GM21526 (cell line): ENCODE measurements around the gene CTCF.
"Not testable (repeated sequence)": the region's sequence is repeated elsewhere in the genome, so short reads cannot be mapped to it uniquely, and the experiment has no call there.

Experiments
- ATAC-seq: cut with Tn5 transposase; IDR thresholded peaks from one replicate; pipeline ENCODE4 v1.9.1; 2021; ENCODE audit warnings: moderate library complexity; ENCODE audit not compliant: unreplicated experiment, low FRiP score

Gene CTCF

DNA sequence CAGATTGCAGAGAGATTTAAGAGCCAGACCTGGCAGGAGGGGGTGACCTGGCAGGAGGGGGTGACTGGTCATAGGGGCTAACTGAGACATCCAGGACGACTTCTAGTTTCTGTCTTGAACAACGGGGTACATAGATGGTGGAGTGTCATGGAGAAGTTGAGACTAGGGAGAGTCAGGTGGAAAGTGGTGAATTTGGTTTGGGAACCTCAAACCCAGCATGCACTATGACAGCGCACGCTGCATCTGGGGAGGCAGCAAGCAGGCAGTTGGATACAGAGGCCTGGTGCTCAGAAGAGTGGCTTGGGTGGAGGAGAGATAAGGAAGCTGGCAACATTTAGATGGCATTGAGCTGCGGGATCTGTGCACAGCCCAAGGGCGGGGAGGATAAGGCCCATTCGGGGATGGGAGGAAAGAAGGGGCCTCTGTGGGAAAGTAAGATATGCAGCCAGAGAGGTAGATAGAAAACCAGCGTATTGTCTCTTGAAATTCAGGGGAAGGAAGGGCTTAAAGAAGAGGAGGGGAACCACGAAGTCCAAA, 29.2 kb upstream of the CTCF start:
- ATAC-seq: no peak

DNA sequence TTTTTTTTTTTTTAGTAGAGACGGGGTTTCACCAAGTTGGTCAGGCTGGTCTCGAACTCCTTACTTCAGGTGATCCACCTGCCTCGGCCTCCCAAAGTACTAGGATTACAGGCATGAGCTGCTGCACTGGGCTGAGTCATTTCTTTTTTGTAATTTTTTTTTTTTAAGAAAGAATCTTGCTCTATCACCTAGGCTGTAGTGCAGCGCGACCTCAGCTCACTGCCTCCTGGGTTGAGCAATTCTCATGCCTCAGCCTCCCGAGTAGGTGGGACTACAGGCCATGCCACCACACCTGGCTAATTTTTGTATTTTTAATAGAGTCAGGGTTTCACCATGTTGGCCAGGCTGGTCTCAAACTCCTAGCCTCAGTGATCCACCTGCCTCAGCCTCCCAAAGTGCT, 28.3 kb upstream of the CTCF start:
- ATAC-seq: not testable (repeated sequence)

DNA sequence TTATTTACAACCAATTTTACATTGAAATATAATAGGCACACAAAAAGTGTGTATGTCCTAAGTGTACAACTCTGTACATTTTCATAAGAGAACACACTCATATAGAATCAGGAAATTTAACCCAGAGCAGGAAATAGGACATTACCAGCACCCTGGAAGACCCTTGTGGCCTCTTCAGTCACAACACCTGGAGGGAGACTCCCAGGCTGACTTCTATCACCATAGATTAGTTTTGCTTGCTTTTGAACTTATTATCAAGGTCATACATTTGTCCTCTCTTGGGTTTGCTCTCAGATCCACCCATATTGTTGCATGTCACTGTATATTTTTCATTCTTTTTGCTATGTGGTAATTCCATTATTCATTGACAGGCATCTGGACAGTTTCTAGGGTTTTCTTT, 27.9 kb upstream of the CTCF start:
- no peak for ATAC-seq

DNA sequence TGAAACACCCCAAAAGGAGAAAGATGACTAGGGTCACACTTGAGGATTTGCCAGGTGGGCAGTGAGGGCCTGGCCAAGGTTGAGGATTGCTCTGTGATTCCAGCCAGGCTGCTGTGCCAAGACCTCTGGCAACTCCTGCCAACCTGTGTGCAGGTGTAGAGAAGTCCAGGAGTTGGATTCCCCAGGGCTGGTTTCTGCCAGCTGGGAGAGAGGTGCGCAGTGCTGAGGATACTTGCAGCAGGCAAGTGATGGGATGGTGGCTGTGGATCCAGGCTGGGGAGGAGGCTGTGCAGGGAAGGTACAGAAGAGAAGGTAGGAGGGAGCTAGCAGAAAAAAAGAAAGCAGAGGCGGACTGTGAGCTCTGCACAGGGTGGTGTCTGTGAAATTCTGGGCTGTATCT, 27.1 kb upstream of the CTCF start:
- ATAC-seq: no peak

DNA sequence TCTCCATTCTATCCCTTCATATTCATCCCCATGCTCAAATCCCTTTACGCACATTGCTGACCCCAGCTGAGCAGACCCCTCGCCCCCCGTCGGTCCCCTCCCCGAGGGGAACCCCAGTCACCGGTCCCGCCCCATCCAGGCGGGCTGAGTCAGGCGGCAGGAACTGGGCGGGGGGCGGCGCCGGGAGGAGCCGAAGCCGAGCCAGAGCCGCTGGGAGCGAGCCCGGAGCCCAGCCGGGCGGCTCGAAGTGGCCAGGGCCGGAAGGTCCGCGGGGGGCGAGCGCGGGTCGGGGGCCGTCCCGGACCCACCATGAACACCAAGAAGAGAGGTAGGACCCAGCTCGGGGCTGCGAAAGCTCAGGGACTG, 25.1 kb upstream of the CTCF start:
- no peak for ATAC-seq

DNA sequence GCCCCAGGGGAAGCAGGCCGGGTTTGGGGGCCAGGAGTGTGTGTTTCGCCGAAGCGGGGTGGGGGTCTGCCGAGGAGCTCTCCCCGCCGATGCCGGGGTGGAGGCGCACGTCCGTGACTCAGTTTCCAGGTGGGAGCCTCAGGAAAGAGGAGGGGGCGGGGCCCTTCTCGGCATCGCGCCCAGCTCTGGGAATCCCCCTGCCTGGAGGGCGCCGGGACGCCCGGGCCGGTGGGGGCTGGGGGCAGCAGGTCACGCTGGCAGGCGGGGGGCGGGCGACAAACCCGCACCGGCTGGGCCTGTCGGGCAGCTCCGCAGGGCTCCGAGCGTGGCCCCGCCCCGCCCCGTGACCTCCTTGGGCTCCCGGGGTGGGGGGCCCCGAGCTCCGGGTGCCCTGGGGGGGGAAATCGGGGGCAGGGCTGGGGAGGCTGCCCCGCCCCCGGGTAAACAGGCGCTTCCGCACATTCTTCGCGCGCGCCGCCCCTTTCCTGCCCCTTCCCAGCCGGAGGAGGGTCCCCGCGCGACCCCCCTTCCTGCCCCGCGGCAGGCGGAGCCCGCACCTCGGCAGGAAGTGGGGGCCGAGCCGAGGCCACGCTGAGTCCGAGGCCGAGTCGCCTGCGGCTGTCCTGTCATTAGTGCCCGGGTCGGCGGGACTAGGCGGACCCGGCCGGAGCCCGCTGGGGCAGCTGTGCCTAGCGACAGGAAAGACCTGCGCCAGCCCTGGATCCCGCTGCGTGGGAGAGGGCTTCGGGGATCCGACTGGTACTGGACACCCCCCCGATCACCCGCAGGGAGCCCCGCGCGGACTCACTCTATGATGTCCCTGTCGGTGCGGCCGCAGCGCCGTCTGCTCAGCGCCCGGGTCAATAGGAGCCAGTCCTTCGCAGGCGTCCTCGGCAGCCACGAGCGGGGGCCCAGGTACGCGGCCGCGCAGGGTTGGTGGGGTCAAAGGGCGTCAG, 24.4 kb upstream of the CTCF start:
- ATAC-seq: no peak

DNA sequence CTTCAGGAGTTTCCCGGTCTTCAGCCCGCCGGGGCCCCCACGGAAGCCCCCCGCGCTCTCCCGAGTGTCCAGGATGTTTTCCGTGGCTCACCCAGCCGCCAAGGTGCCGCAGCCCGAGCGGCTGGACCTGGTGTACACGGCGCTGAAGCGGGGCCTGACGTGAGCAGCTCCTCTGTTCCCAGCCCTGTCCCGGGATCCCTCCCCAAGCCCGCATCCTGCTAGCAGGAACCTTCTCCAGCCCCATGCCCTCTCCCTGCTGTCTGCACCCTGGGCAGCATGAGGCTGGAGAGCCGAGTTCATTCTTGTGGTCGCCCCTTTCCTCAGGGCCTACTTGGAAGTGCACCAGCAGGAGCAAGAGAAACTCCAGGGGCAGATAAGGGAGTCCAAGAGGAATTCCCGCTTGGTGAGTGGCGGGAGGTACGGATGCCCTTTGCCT, 23.6 kb upstream of the CTCF start:
- ATAC-seq: no peak

DNA sequence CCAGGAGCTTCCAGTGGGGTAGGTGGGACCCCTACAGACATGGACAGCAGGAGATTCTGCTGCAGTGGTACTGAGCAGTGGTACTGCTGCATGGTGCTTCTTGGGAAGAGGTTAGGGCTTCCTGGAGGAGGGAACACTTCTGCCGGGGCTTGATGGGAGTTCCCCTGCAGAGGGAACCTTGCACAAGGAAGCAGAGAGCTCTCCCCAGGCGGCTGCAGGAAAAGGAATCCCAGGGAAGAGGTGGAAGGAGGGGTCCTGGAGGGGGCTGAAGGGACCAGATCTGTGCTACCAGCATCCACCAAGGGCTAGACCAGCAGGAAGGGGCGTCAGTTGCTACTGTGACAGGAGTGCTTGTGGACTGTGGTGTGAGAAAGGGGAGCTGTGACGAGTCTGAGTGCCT, 23.1 kb upstream of the CTCF start:
- no peak for ATAC-seq

DNA sequence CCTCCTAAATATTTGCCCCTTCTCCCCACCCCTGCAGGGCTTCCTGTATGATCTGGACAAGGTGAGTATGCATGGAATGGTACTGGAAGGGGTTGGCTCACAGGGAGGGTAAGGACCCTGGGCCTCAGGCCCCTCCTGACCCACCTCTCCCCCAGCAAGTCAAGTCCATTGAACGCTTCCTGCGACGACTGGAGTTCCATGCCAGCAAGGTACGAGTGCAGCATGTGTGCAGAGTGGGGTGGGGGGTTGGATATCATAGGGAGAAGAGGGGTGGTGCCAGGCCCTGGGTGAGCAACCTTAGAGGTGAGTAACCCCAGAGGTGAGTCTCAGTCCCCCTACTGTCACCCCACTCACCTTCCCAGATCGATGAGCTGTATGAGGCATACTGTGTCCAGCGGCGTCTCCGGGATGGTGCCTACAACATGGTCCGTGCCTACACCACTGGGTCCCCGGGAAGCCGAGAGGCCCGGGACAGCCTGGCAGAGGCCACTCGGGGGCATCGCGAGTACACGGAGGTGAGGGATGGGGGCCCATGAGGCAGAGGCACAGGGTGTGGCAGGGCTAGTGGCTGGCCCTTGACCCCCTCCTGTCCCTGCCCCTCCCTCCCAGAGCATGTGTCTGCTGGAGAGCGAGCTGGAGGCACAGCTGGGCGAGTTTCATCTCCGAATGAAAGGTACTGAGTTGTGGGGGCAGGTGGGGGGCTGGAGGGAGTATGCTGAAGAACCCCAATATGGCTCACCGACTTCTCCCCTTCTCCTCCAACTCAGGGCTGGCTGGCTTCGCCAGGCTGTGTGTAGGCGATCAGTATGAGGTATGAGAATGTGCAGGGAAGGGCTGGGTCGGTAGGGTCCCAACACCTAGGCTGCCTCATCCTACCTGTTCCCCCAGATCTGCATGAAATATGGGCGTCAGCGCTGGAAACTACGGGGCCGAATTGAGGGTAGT, 22.4 kb upstream of the CTCF start:
- no peak for ATAC-seq

DNA sequence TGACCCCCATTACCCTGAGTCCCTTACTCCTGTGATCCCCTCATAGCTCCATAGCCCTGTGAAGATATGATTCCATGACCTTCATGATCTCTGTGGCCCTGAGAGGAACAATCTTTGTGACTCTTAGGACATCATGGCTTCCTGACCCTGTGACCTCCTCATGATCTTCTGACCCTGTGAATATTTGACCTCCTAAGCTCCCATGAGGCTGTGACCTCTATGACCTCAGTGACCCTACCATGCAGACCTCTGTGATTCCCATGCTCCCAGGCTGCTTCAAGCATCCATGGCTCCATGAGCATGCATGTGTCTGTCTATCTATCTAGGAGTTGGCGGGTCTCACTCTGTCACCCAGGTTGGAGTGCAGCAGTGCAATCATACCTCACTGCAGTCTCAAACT, 21.6 kb upstream of the CTCF start:
- ATAC-seq: no peak

DNA sequence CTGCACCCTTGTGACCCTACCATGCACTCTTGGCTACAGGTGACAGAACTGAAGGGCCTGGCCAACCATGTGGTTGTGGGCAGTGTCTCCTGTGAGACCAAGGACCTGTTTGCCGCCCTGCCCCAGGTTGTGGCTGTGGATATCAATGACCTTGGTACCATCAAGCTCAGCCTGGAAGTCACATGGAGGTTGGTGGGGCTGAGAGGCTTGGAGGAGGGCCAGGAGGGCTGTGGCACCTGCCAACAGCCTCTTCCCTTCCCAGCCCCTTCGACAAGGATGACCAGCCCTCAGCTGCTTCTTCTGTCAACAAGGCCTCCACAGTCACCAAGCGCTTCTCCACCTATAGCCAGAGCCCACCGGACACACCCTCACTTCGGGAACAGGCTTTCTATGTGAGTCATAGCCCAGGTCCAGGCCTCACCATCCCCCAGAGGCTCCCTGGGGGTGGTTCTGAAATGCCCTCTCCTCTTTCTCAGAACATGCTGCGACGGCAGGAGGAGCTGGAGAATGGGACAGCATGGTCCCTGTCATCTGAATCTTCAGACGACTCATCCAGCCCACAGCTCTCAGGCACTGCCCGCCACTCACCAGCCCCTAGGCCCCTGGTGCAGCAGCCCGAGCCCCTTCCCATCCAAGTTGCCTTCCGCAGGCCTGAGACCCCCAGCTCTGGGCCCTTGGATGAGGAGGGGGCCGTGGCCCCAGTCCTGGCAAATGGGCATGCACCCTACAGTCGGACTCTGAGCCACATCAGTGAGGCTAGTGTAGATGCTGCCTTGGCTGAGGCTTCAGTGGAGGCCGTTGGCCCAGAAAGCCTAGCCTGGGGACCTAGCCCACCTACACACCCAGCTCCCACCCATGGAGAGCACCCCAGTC, 20.7 kb upstream of the CTCF start:
- no peak for ATAC-seq

DNA sequence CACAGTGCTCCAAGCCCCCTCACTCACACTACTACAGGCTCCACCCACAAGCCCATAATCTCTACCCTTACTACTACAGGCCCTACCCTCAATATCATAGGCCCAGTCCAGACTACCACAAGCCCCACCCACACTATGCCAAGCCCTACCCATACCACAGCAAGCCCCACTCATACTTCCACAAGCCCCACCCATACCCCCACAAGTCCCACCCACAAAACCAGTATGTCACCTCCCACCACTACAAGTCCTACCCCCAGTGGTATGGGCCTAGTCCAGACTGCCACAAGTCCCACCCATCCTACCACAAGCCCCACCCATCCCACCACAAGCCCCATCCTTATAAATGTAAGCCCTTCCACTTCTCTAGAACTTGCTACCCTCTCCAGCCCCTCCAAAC, 19.9 kb upstream of the CTCF start:
- no peak for ATAC-seq

DNA sequence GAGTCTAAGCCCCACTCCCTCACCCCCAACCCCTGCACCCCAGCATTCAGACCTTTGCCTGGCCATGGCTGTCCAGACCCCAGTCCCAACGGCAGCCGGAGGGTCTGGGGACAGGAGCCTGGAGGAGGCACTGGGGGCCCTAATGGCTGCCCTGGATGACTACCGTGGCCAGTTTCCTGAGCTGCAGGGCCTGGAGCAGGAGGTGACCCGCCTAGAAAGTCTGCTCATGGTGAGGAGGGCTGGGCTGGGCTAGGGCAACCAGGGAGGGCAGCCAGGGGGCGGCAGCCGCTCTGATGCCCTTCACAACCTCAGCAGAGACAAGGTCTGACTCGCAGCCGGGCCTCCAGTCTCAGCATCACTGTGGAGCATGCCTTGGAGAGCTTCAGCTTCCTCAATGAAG, 19.3 kb upstream of the CTCF start:
- ATAC-seq: no peak

DNA sequence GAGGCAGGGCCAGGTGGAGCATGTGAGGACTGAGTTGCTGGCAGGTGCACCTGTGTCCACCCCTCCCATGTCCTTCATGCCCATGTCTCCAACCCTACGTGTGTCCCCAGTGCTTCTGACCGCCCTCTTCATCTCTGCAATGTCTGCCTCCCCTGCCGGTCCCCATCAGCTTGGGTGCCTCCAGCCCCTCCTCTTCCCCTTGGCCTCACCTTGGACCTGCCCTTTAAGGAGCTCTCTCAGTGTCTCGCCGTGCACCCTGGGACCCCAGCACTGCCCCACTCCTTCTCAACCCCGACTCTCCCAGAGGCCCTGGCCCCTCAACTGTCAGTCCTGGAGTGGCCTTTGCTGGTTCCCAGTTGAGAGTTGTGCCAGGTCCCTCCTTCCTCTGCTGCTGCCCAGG, 18.7 kb upstream of the CTCF start:
- no peak for ATAC-seq

DNA sequence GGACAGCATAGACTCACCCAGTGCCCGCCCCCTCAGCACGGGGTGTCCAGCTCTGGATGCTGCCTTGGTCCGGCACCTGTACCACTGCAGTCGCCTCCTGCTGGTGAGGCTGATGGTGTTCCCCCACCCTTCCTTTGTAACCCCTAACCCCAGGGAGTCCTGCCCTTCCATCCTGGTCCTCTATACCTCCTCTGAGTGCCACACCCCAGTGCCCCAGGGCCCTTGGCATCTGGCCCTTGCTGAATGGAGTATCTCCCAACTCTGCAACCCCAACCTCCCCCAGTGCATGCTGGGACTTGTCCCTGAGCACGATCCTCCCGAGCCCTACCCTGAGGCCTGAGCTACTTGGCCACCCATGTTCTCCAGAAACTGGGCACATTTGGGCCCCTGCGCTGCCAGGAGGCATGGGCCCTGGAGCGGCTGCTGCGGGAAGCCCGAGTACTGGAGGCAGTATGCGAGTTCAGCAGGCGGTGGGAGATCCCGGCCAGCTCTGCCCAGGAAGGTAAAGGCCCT, 17.9 kb upstream of the CTCF start:
- ATAC-seq: no peak

DNA sequence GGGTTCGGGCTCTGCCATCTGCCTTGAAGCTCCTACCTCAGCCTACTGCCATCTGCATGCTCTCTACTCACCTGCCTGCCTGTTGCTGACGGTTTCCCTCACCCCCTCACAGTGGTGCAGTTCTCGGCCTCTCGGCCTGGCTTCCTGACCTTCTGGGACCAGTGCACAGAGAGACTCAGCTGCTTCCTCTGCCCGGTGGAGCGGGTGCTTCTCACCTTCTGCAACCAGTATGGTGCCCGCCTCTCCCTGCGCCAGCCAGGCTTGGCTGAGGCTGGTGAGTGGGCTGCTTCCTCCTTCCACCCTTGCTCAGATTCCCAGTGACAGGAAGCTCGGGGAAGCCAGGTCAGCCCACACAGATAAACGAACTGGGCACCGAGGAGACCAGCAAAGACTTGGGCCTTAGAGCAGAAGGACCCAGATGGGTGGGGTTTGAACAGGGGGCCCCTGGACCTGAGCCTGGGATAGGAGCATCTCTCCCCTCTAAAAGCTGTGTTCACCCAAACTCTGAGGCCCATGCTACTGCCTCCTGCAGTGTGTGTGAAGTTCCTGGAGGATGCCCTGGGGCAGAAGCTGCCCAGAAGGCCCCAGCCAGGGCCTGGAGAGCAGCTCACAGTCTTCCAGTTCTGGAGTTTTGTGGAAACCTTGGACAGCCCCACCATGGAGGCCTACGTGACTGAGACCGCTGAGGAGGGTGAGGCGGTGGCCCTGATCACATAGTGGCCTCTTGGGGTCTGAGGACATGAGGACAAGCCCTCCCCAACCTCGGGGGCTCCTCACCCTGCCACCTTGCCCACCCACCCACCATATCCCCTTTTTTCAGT, 17.3 kb upstream of the CTCF start:
- ATAC-seq: no peak

DNA sequence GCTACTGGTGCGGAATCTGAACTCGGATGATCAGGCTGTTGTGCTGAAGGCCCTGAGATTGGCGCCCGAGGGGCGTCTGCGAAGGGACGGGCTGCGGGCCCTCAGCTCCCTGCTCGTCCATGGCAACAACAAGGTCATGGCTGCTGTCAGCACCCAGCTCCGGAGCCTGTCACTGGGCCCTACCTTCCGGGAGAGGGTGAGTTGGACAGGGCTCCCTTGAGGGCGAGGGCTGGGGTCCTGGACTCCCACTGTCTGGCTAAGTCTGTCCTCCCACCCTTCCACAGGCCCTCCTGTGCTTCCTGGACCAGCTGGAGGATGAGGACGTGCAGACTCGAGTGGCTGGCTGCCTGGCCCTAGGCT, 16.7 kb upstream of the CTCF start:
- ATAC-seq: no peak

DNA sequence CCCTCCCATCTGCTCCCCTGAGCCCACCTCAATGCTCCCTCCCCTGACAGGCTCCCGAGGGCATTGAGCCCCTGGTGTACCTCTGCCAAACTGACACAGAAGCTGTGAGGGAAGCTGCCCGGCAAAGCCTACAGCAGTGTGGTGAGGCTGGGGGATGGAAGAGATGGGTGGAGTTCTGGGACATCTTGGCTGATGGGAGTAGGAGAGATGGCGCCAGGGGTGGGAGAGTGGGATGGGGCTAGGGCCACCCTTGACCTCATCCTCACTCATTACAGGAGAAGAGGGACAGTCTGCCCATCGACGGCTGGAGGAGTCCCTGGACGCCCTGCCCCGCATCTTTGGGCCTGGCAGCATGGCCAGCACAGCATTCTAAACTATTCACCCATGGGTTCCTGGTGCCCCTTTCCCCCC, 16.2 kb upstream of the CTCF start:
- no peak for ATAC-seq

DNA sequence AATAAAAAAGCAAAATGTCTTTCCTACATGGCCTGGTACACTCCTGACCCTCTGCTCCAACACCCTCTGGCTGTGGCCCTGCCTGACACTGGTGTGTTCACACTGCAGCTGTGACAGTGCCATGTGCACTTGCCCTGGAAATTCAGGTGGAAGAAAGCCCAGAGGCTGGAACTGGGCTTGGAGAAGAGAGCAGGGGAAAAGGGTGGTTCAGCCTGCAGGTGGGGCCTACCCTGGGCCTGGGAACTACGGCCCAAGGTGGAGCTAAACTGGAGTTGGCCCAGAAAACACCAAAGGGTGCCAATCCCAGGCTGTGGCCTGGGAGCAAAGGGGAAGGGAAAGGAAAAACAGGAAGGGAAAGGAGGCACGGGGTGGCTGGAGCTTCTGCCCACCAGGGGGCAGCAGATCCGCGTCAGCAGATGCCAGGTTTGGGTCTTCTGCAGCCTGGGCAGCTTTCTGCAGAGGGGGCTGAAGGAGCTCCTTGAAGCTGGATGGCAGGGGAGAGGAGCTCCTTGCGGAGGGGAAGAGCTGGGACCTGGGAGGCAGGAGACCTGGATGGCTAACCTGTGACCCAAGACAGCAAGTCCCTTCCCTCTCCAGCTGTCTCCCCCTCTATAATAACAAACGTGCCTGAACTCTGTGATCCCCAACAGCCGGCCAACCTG, 15.4 kb upstream of the CTCF start:
- no peak for ATAC-seq
